ENCODE results near the gene SYMPK. TPM values are rescaled to one million over a fixed set of nuclear protein-coding genes. Genes with fewer than 3 reads are reported as not detected.

SYMPK gene
- total RNA-seq, 1 experiment from 2014 or later, result 33.0 TPM

- DNase-seq (ENCODE audit: low read depth), result no peak
Observed at GRCh38 chr19:45825263-45825605, 37.7 kb downstream of the SYMPK start.

GRCh38 chr19:45824531-45825262 lies 38.2 kb downstream of the SYMPK start:
- no peak for DNase-seq (ENCODE audit: low read depth)

GRCh38 chr19:45824041-45824471 lies 38.9 kb downstream of the SYMPK start:
- DNase-seq (ENCODE audit: low read depth), result no peak

- no peak for DNase-seq (ENCODE audit: low read depth)
Observed at GRCh38 chr19:45823182-45823581, 39.8 kb downstream of the SYMPK start.

- no peak for DNase-seq (ENCODE audit: low read depth)
Observed at GRCh38 chr19:45822716-45823115, 40.2 kb downstream of the SYMPK start.

GRCh38 chr19:45821570-45821969 lies 41.4 kb downstream of the SYMPK start:
- DNase-seq (ENCODE audit: low read depth), result no peak

GRCh38 chr19:45821103-45821521 lies 41.8 kb downstream of the SYMPK start:
- DNase-seq (ENCODE audit: low read depth), result no peak

- no peak for DNase-seq (ENCODE audit: low read depth)
Observed at GRCh38 chr19:45820413-45821102, 42.4 kb downstream of the SYMPK start.

GRCh38 chr19:45819769-45820168 lies 43.2 kb downstream of the SYMPK start:
- no peak for DNase-seq (ENCODE audit: low read depth)

- peak; percentile 48 for DNase-seq (ENCODE audit: low read depth)
Observed at GRCh38 chr19:45817725-45818301, 45.1 kb downstream of the SYMPK start.

- DNase-seq (ENCODE audit: low read depth), result peak; percentile 84
Observed at GRCh38 chr19:45817010-45817724, 45.8 kb downstream of the SYMPK start.

GRCh38 chr19:45816236-45817009 lies 46.5 kb downstream of the SYMPK start:
- no peak for DNase-seq (ENCODE audit: low read depth)

- no peak for DNase-seq (ENCODE audit: low read depth)
Observed at GRCh38 chr19:45815481-45816216, 47.3 kb downstream of the SYMPK start.

- DNase-seq (ENCODE audit: low read depth), result no peak
Observed at GRCh38 chr19:45814851-45815480, 48.0 kb downstream of the SYMPK start, which contains the start of gene RSPH6A. Gene RSPH6A (minus strand): TSS chr19:45815308. CDS start chr19:45815176, 132 bp downstream.

GRCh38 chr19:45814166-45814780 lies 48.7 kb downstream of the SYMPK start:
- DNase-seq (ENCODE audit: low read depth), result no peak

GRCh38 chr19:45812297-45812696 lies 50.6 kb downstream of the SYMPK start:
- no peak for DNase-seq (ENCODE audit: low read depth)

- peak; percentile 79 for DNase-seq (ENCODE audit: low read depth)
Observed at GRCh38 chr19:45809643-45810159, 53.2 kb downstream of the SYMPK start.

- no peak for DNase-seq (ENCODE audit: low read depth)
Observed at GRCh38 chr19:45805719-45806118, 57.2 kb downstream of the SYMPK start.

GRCh38 chr19:45804959-45805230 lies 58.1 kb downstream of the SYMPK start:
- DNase-seq (ENCODE audit: low read depth), result no peak

All from RPMI7951 (cell line).